GM12873 (cell line): ENCODE data around the gene LDOC1.

ENCODE experiments used
- CTCF ChIP-seq: IDR thresholded peaks from 2 replicates; pipeline ENCODE4 v1.5.1; 2012; ENCODE audit warnings: low read depth, mild to moderate bottlenecking, moderate library complexity, low read length, control low read depth; ENCODE audit not compliant: insufficient read depth; ENCODE audit errors: missing control alignments

The LDOC1 gene

GRCh38 chrX:141176586-141177451, at the start of gene LDOC1:
Gene LDOC1 (minus strand): TSS chrX:141177129. CDS start chrX:141177021, 108 bp downstream.
- no peak for TF ChIP-seq CTCF

- no peak for TF ChIP-seq CTCF
Measured at GRCh38 chrX:141221611-141222010, 44.7 kb upstream of the LDOC1 start.

GRCh38 chrX:141220342-141221008, 43.5 kb upstream of the LDOC1 start:
- no peak for TF ChIP-seq CTCF

GRCh38 chrX:141214196-141214595, 37.3 kb upstream of the LDOC1 start:
- TF ChIP-seq CTCF: no peak

GRCh38 chrX:141201962-141202361, 25.0 kb upstream of the LDOC1 start:
- TF ChIP-seq CTCF: no peak

- no peak for TF ChIP-seq CTCF
Measured at GRCh38 chrX:141185366-141185765, 8.4 kb upstream of the LDOC1 start.

GRCh38 chrX:141183000-141183399, 6.1 kb upstream of the LDOC1 start:
- no peak for TF ChIP-seq CTCF
